Mesenchymal stem cell (in vitro differentiated cells and primary cell): ENCODE data around the gene SMURF1.

Source experiments
- DNase-seq: peaks from one replicate; pipeline ENCODE4 v3.0.0-alpha.2; 2013
- H2AFZ ChIP-seq: one replicate; pipeline ENCODE4 v1.6.1; 2013; ENCODE audit warnings: low read depth, mild to moderate bottlenecking, control low read depth, inconsistent platforms, low read length, moderate library complexity
- H2AK5ac ChIP-seq: 2 replicates; pipeline ENCODE4 v1.6.1; 2013; ENCODE audit warnings: low read length, moderate library complexity, mild to moderate bottlenecking, inconsistent platforms; ENCODE audit not compliant: severe bottlenecking
- H2BK120ac ChIP-seq: one replicate; pipeline ENCODE4 v1.6.1; 2013; ENCODE audit warnings: low read depth, mild to moderate bottlenecking, inconsistent platforms, low read length, moderate library complexity
- H2BK12ac ChIP-seq, 2 experiments: one replicate each; pipeline ENCODE4 v1.6.1; 2013; ENCODE audit warnings: inconsistent platforms in 2 of 2, low read length in 2 of 2, mild to moderate bottlenecking in 2 of 2, moderate library complexity in 2 of 2, control low read depth in 1 of 2
- H2BK15ac ChIP-seq: one replicate; pipeline ENCODE4 v1.6.1; 2013; ENCODE audit warnings: mild to moderate bottlenecking, low read depth, inconsistent platforms; ENCODE audit not compliant: poor library complexity, severe bottlenecking
- H2BK5ac ChIP-seq: 2 replicates; pipeline ENCODE4 v1.6.1; 2013; ENCODE audit warnings: low read depth, mild to moderate bottlenecking, low read length, control low read depth, inconsistent platforms; ENCODE audit not compliant: poor library complexity, severe bottlenecking
- H3K14ac ChIP-seq, 2 experiments: one replicate each; pipeline ENCODE4 v1.6.1; 2013; ENCODE audit warnings: inconsistent platforms in 2 of 2, low read length in 2 of 2, control low read depth in 1 of 2, mild to moderate bottlenecking in 1 of 2, moderate library complexity in 1 of 2
- H3K18ac ChIP-seq, 2 experiments: one replicate each; pipeline ENCODE4 v1.6.1; 2013; ENCODE audit warnings: inconsistent platforms in 2 of 2, low read length in 2 of 2, control low read depth in 1 of 2, low read depth in 1 of 2, mild to moderate bottlenecking in 1 of 2
- H3K23ac ChIP-seq, 2 experiments: one replicate each; pipeline ENCODE4 v1.6.1; 2013; ENCODE audit warnings: inconsistent platforms in 2 of 2, low read length in 2 of 2, mild to moderate bottlenecking in 2 of 2, moderate library complexity in 2 of 2, control low read depth in 1 of 2
- H3K27ac ChIP-seq: 2 replicates; pipeline ENCODE4 v1.5.1; 2013; ENCODE audit warnings: mild to moderate bottlenecking, moderate library complexity, low read length, control low read depth, inconsistent platforms; ENCODE audit not compliant: poor library complexity, severe bottlenecking
- H3K27me3 ChIP-seq, 2 experiments: 2 replicates each; pipeline versions ENCODE4 v1.6.1 to v1.7.0; 2013; ENCODE audit warnings: low read length in 2 of 2, mild to moderate bottlenecking in 2 of 2, moderate library complexity in 2 of 2, control low read depth in 1 of 2, inconsistent platforms in 1 of 2; ENCODE audit not compliant: control insufficient read depth in 1 of 2, insufficient read depth in 1 of 2
- H3K36me3 ChIP-seq, 2 experiments: 2 replicates each; pipeline versions ENCODE4 v1.6.1 to v1.7.0; 2013; ENCODE audit warnings: low read length in 2 of 2, control low read depth in 1 of 2, inconsistent platforms in 1 of 2, low read depth in 1 of 2, mild to moderate bottlenecking in 1 of 2; ENCODE audit not compliant: insufficient read depth in 2 of 2, control insufficient read depth in 1 of 2
- H3K4ac ChIP-seq, 2 experiments: one replicate each; pipeline ENCODE4 v1.6.1; 2013; ENCODE audit warnings: inconsistent platforms in 2 of 2, low read length in 2 of 2, mild to moderate bottlenecking in 2 of 2, moderate library complexity in 2 of 2, control low read depth in 1 of 2, low read depth in 1 of 2
- H3K4me1 ChIP-seq: 2 replicates; pipeline ENCODE4 v1.6.1; 2013; ENCODE audit warnings: low read depth, low read length, control low read depth; ENCODE audit not compliant: control insufficient read depth, insufficient read depth
- H3K4me2 ChIP-seq: 2 replicates; pipeline ENCODE4 v1.6.1; 2013; ENCODE audit warnings: low read length, mild to moderate bottlenecking, inconsistent platforms; ENCODE audit not compliant: poor library complexity, severe bottlenecking
- H3K4me3 ChIP-seq, 2 experiments: 2 replicates each; pipeline versions ENCODE4 v1.5.1 to v1.7.0; 2013; ENCODE audit warnings: low read length in 2 of 2, mild to moderate bottlenecking in 2 of 2, control low read depth in 1 of 2, low read depth in 1 of 2; ENCODE audit not compliant: insufficient read depth in 1 of 2
- H3K79me1 ChIP-seq: replicated peaks from 2 replicates; pipeline ENCODE4 v1.6.1; 2013; ENCODE audit warnings: mild to moderate bottlenecking, control low read depth, low read length, inconsistent platforms; ENCODE audit not compliant: poor library complexity, severe bottlenecking
- H3K9ac ChIP-seq: 2 replicates; pipeline ENCODE4 v1.7.0; 2013; ENCODE audit warnings: mild to moderate bottlenecking, low read length, moderate library complexity
- H3K9me3 ChIP-seq: 2 replicates; pipeline ENCODE4 v1.7.0; 2013; ENCODE audit warnings: mild to moderate bottlenecking, low read length; ENCODE audit not compliant: control insufficient read depth
- H4K8ac ChIP-seq: one replicate; pipeline ENCODE4 v1.6.1; 2013; ENCODE audit warnings: inconsistent platforms, mild to moderate bottlenecking, low read length, moderate library complexity
- H4K91ac ChIP-seq: one replicate; pipeline ENCODE4 v1.6.1; 2013; ENCODE audit warnings: mild to moderate bottlenecking, low read length, inconsistent platforms
- WGBS: methylation state at CpG from one replicate; pipeline ENCODE4 v1.1.7; 2013; ENCODE audit warnings: mixed read lengths; 5-methylcytosine and 5-hydroxymethylcytosine counted together

SMURF1 gene

DNA sequence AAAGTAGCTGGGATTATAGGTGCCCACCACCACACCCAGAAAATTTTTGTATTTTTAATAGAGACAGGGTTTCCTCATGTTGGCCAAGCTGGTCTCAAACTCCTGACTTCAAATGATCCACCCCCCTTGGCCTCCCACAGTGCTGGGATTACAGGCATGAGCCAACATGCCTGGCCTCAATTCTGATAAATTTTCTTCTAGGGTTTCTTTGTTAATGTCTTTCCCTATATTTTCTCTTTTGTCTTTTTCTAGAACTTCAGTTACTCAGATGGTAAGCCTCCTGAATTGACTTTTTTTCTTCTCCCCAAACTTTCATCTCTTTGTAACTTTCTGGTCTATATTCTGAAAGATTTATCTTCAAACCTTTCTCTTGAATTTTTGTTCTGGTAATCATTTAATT is 12.7 kb upstream of the SMURF1 start:
- Histone ChIP-seq H3K36me3 (no peaks in the 10 kb centered on the region), H3K79me1 (no peaks in the 10 kb centered on the region), H3K27ac (no peak overlapping the region), H3K23ac (no peak overlapping the region), H2BK12ac (no peak overlapping the region), H3K4me1 (no peaks in the 10 kb centered on the region), H2BK5ac (no peak overlapping the region), H3K4ac (no peak overlapping the region), H2BK120ac (no peak overlapping the region), H3K4me2 (no peak overlapping the region), H2AK5ac (no peak overlapping the region), H3K27me3 (no peaks in the 10 kb centered on the region), H4K91ac (no peak overlapping the region), H4K8ac (no peak overlapping the region), H3K18ac (no peak overlapping the region), H2AFZ (no peak overlapping the region), H3K9me3 (no peaks in the 10 kb centered on the region), H3K9ac (no peak overlapping the region), H3K4me3 (no peak overlapping the region), H3K14ac (no peak overlapping the region), H2BK15ac (no peak overlapping the region)
- no peak for DNase-seq

DNA sequence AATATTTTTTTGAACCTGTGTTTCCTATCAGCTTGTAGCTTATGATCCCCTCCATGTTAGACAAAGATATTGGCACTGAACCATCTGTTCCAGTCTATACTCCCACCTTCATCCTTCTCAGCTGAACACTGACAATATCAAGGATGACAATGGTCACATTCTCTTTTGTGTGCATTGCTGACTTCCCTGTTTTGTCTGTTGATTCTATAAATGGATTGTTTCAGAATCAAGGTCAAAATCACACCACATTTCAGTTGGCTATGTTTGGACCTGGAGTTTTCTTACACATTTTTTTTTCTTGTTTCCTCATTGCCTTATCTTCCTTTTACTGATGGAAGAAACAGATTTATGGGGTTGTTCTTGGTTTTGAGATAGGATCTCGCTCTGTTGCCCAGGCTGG is 11.3 kb upstream of the SMURF1 start:
- Histone ChIP-seq H3K9me3 (no peaks in the 10 kb centered on the region), H2AFZ (no peak overlapping the region), H2AK5ac (no peak overlapping the region), H3K4me2 (no peak overlapping the region), H2BK120ac (no peak overlapping the region), H4K8ac (no peak overlapping the region), H3K27ac (no peak overlapping the region), H3K27me3 (no peaks in the 10 kb centered on the region), H2BK15ac (no peak overlapping the region), H3K9ac (no peak overlapping the region), H3K79me1 (no peaks in the 10 kb centered on the region), H3K36me3 (no peaks in the 10 kb centered on the region), H2BK12ac (no peak overlapping the region), H4K91ac (no peak overlapping the region), H3K14ac (no peak overlapping the region), H3K23ac (no peak overlapping the region), H3K4me1 (no peaks in the 10 kb centered on the region), H3K18ac (no peak overlapping the region), H3K4ac (no peak overlapping the region), H2BK5ac (no peak overlapping the region), H3K4me3 (no peak overlapping the region)
- no peak for DNase-seq
- WGBS = no CpG with 5 or more reads among the region's 1 CpG

- DNase-seq = no peak
- Histone ChIP-seq H3K23ac (no peak overlapping the region), H3K27ac (no peak overlapping the region), H3K4me2 (no peak overlapping the region), H2BK12ac (no peak overlapping the region), H3K27me3 (no peaks in the 10 kb centered on the region), H2AK5ac (no peak overlapping the region), H3K4me1 (peaks cover 5% of the 10 kb centered on the region), H3K4ac (no peak overlapping the region), H2BK5ac (no peak overlapping the region), H3K9me3 (no peaks in the 10 kb centered on the region), H4K91ac (no peak overlapping the region), H3K36me3 (peaks cover 0 to under 1% of the 10 kb centered on the region in 2 experiments), H2AFZ (no peak overlapping the region), H3K4me3 (no peak overlapping the region), H3K79me1 (no peaks in the 10 kb centered on the region), H3K14ac (no peak overlapping the region), H3K9ac (no peak overlapping the region), H3K18ac (no peak overlapping the region), H4K8ac (no peak overlapping the region), H2BK15ac (no peak overlapping the region), H2BK120ac (no peak overlapping the region)
- WGBS = 88% methylated on average over 3 of the region's 4 CpGs
These were observed 3.1 kb upstream of the SMURF1 start for GRCh38 chr7:99146979-99147378.

DNA sequence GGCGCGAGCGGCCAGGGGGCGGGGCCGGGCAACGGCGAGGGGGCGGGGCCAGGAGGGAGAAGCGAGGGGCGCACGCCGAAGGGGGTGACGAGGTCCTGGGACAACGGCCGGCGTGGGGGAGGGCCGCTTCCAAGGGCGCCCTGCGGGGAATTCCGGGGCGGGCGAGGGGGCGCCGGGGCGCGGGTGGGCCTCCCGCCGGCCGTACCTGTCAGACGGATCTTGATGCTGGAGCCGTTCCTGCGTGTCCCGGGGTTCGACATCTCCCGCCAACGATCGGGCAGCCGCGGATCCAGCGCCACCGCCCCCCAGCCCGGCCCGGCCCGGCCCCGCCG is 421 bp downstream of the SMURF1 start:
- Histone ChIP-seq H4K91ac (peak overlapping the region; percentile 71), H2BK120ac (peak overlapping the region; percentile 96), H3K27ac (no peak overlapping the region), H2BK5ac (peak overlapping the region; percentile 77), H3K4me1 (peaks cover 9% of the 10 kb centered on the region), H3K79me1 (no peaks in the 10 kb centered on the region), H3K27me3 (no peaks in the 10 kb centered on the region), H2AK5ac (no peak overlapping the region), H3K14ac (peak overlapping the region in 1 of 2 experiments; percentile 96), H3K4me2 (no peak overlapping the region), H2AFZ (peak overlapping the region; percentile 74), H2BK12ac (no peak overlapping the region), H2BK15ac (peak overlapping the region; percentile 75), H4K8ac (peak overlapping the region; percentile 96), H3K18ac (peak overlapping the region; percentile 90 to 93), H3K36me3 (peaks cover 0 to 2% of the 10 kb centered on the region in 2 experiments), H3K9me3 (no peaks in the 10 kb centered on the region), H3K9ac (peak overlapping the region; percentile 74), H3K4me3 (peak overlapping the region; percentile 55 to 94), H3K4ac (peak overlapping the region; percentile 92 to 93), H3K23ac (no peak overlapping the region)
- DNase-seq = no peak
- WGBS = 2% methylated on average over 9 of the region's 46 CpGs
